WTC11 (cell line): Measurements from ENCODE around the gene METRNL. TPM values are rescaled to one million over a fixed set of nuclear protein-coding genes. Genes with fewer than 3 reads are reported as not detected.

Source experiments
- ATAC-seq: fragments of 200-7000 bp; cut with Tn5 transposase; 2 replicates; pipeline ENCODE4 v1.10.0; 2021; ENCODE audit warnings: mild to moderate bottlenecking, moderate library complexity
- CTCF ChIA-PET: fragments of 300-600 bp; sonication (Branson Sonifier 250); formaldehyde crosslinking; loops from one replicate; lab custom pipeline; 2021; ENCODE audit warnings: antibody characterized with exemption; lab: Charles Lee
- POLR2A ChIA-PET: fragments of 350-600 bp; sonication (Branson Sonifier 250); formaldehyde crosslinking; loops from one replicate; lab custom pipeline; 2021; ENCODE audit warnings: antibody characterized with exemption; lab: Charles Lee
- DNase-seq: peaks from one replicate; pipeline ENCODE4 v3.0.0; 2021; ENCODE audit warnings: low spot score
- H3K27ac Mint-ChIP-seq: 2 replicates; pipeline ENCODE4 v1.8.0; 2021; ENCODE audit warnings: mixed read lengths
- H3K27me3 Mint-ChIP-seq: 2 replicates; pipeline ENCODE4 v1.8.0; 2021; ENCODE audit warnings: low read depth, mild to moderate bottlenecking, moderate library complexity, mixed read lengths
- H3K36me3 Mint-ChIP-seq: 2 replicates; pipeline ENCODE4 v1.8.0; 2021; ENCODE audit warnings: mixed read lengths
- H3K4me1 Mint-ChIP-seq: 2 replicates; pipeline ENCODE4 v1.8.0; 2022; ENCODE audit warnings: mixed read lengths
- H3K4me3 Mint-ChIP-seq: 2 replicates; pipeline ENCODE4 v1.8.0; 2021; ENCODE audit warnings: mild to moderate bottlenecking, moderate library complexity, mixed read lengths
- H3K9me3 Mint-ChIP-seq: 2 replicates; pipeline ENCODE4 v1.8.0; 2021; ENCODE audit warnings: mixed read lengths
- ARID4B ChIP-seq: sonication (generic); formaldehyde crosslinking; IDR thresholded peaks from 2 replicates; pipeline ENCODE4 v1.8.0; 2023; ENCODE audit warnings: missing genetic modification reagents, mild to moderate bottlenecking, borderline replicate concordance
- ATF1 ChIP-seq: sonication (generic); formaldehyde crosslinking; IDR thresholded peaks from 2 replicates; pipeline ENCODE4 v1.8.1; 2023; ENCODE audit warnings: mild to moderate bottlenecking, moderate library complexity, missing genetic modification reagents
- ATF2 ChIP-seq: sonication (generic); formaldehyde crosslinking; IDR thresholded peaks from 2 replicates; pipeline ENCODE4 v1.8.1; 2022; ENCODE audit warnings: low read depth, missing genetic modification reagents, borderline replicate concordance
- CBFB ChIP-seq: sonication (generic); formaldehyde crosslinking; IDR thresholded peaks from 2 replicates; pipeline ENCODE4 v1.8.1; 2022; ENCODE audit warnings: mild to moderate bottlenecking, low read depth, missing genetic modification reagents
- FOXK1 ChIP-seq: sonication (generic); formaldehyde crosslinking; IDR thresholded peaks from 2 replicates; pipeline ENCODE4 v1.8.0; 2022; ENCODE audit warnings: mild to moderate bottlenecking, moderate library complexity, missing genetic modification reagents
- GRHL2 ChIP-seq: fragments of 250-450 bp; sonication (Bioruptor Pico); IDR thresholded peaks from 2 replicates; pipeline ENCODE4 v1.8.0; 2022; ENCODE audit warnings: mild to moderate bottlenecking, moderate library complexity; ENCODE audit not compliant: insufficient replicate concordance, severe bottlenecking
- HMGXB4 ChIP-seq: sonication (generic); formaldehyde crosslinking; IDR thresholded peaks from 2 replicates; pipeline ENCODE4 v1.8.1; 2023; ENCODE audit warnings: mild to moderate bottlenecking, moderate library complexity, missing genetic modification reagents
- JAZF1 ChIP-seq: fragments of 250-450 bp; sonication (Bioruptor Pico); IDR thresholded peaks from 2 replicates; pipeline ENCODE4 v1.9.0; 2021; ENCODE audit warnings: moderate library complexity, mild to moderate bottlenecking, inconsistent platforms
- JUN ChIP-seq: sonication (generic); formaldehyde crosslinking; IDR thresholded peaks from 2 replicates; pipeline ENCODE4 v1.8.0; 2023; ENCODE audit warnings: mild to moderate bottlenecking, missing genetic modification reagents
- KAT7 ChIP-seq: sonication (generic); formaldehyde crosslinking; IDR thresholded peaks from 2 replicates; pipeline ENCODE4 v1.8.1; 2023; ENCODE audit warnings: missing genetic modification reagents, mild to moderate bottlenecking, borderline replicate concordance
- MYBL2 ChIP-seq: sonication (generic); formaldehyde crosslinking; IDR thresholded peaks from 2 replicates; pipeline ENCODE4 v1.8.1; 2023; ENCODE audit warnings: mild to moderate bottlenecking, moderate library complexity, missing genetic modification reagents
- NFE2L1 ChIP-seq: sonication (generic); formaldehyde crosslinking; IDR thresholded peaks from 2 replicates; pipeline ENCODE4 v1.8.1; 2023; ENCODE audit warnings: missing genetic modification reagents
- NR2C2 ChIP-seq: sonication (generic); formaldehyde crosslinking; IDR thresholded peaks from 2 replicates; pipeline ENCODE4 v1.8.0; 2022; ENCODE audit warnings: mild to moderate bottlenecking, missing genetic modification reagents
- OVOL2 ChIP-seq: fragments of 250-450 bp; sonication (Bioruptor Pico); IDR thresholded peaks from 2 replicates; pipeline ENCODE4 v1.9.0; 2021; ENCODE audit warnings: mild to moderate bottlenecking, borderline replicate concordance
- PRRX2 ChIP-seq: fragments of 250-450 bp; sonication (Bioruptor Pico); IDR thresholded peaks from 2 replicates; pipeline ENCODE4 v1.8.0; 2021; ENCODE audit warnings: mild to moderate bottlenecking
- RORB ChIP-seq: fragments of 250-450 bp; sonication (Bioruptor Pico); IDR thresholded peaks from 2 replicates; pipeline ENCODE4 v1.9.0; 2021; ENCODE audit warnings: mild to moderate bottlenecking
- SMAD3 ChIP-seq: sonication (generic); formaldehyde crosslinking; IDR thresholded peaks from 2 replicates; pipeline ENCODE4 v1.8.0; 2022; ENCODE audit warnings: missing genetic modification reagents, mild to moderate bottlenecking, borderline replicate concordance
- SOX15 ChIP-seq: fragments of 250-450 bp; sonication (Bioruptor Pico); IDR thresholded peaks from 2 replicates; pipeline ENCODE4 v1.9.0; 2021; ENCODE audit warnings: mild to moderate bottlenecking
- TEAD1 ChIP-seq: sonication (generic); formaldehyde crosslinking; IDR thresholded peaks from 2 replicates; pipeline ENCODE4 v1.8.0; 2022; ENCODE audit warnings: mild to moderate bottlenecking, missing genetic modification reagents
- TEAD4 ChIP-seq: sonication (generic); formaldehyde crosslinking; IDR thresholded peaks from 2 replicates; pipeline ENCODE4 v1.8.0; 2022; ENCODE audit warnings: mild to moderate bottlenecking, missing genetic modification reagents
- ZNF138 ChIP-seq: sonication (generic); formaldehyde crosslinking; conservative IDR thresholded peaks from 2 replicates; pipeline ENCODE4 v1.8.1; 2022; ENCODE audit warnings: mild to moderate bottlenecking, moderate library complexity, missing genetic modification reagents
- ZNF317 ChIP-seq: sonication (generic); formaldehyde crosslinking; IDR thresholded peaks from 2 replicates; pipeline ENCODE4 v1.8.1; 2023; ENCODE audit warnings: low read depth, mild to moderate bottlenecking, moderate library complexity, missing genetic modification reagents, borderline replicate concordance
- ZSCAN18 ChIP-seq: fragments of 250-450 bp; sonication (Bioruptor Pico); IDR thresholded peaks from 2 replicates; pipeline ENCODE4 v2.1.2; 2022; ENCODE audit warnings: mild to moderate bottlenecking, moderate library complexity
- total RNA-seq: library from RNA; stranded (reverse); gene quantifications from 3 replicates; pipeline ENCODE4 v1.2.3, GENCODE V29; 2021

Gene METRNL
- total RNA-seq, 1 experiment from 2014 or later: 27.7 TPM

DNA sequence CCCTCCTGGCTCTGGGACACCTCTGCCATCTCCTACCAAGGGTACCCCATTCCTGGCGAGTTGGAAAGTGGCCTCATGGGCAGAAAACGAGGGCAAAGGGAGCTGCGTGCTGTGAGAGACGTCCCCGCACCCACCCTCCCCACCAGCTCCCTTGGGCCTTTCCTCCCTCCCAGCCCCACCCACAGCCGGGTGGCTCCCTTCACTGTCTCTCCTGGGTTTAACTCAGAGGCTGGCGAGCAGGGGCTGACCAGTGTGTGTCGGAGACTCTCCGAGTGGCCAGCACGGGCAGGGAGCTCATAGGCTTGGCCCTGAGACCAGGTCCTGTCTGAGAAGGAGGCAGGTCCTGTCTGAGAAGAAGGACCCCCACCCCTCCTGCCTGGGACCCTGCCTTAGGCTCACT lies 26.1 kb downstream of the METRNL start:
- H3K4me1 Mint-ChIP-seq: peaks cover 12% of the 10 kb centered on the region
- ATAC-seq (no peak), DNase-seq (no peak)
- no peak overlapping the region for H3K27ac Mint-ChIP-seq
- POLR2A ChIA-PET: no interaction called here
- TF ChIP-seq FOXK1 (CRISPR knock-in tag) (no peak), HMGXB4 (CRISPR knock-in tag) (no peak), ATF2 (no peak), OVOL2 (CRISPR knock-in tag) (no peak), NFE2L1 (CRISPR knock-in tag) (no peak), ZNF317 (CRISPR knock-in tag) (no peak), RORB (CRISPR knock-in tag) (no peak), NR2C2 (CRISPR knock-in tag) (no peak), CBFB (CRISPR knock-in tag) (no peak), ARID4B (CRISPR knock-in tag) (no peak), TEAD1 (CRISPR knock-in tag) (no peak), SMAD3 (CRISPR knock-in tag) (no peak), TEAD4 (CRISPR knock-in tag) (no peak), ZNF138 (CRISPR knock-in tag) (no peak), SOX15 (CRISPR knock-in tag) (no peak), PRRX2 (CRISPR knock-in tag) (no peak)
- TF ChIP-seq, all 79 proteins: peak for 0
- Mint-ChIP-seq H3K36me3 (no peaks in the 10 kb centered on the region), H3K4me3 (no peak overlapping the region), H3K27me3 (no peaks in the 10 kb centered on the region), H3K9me3 (peaks cover 4% of the 10 kb centered on the region; the same call in 1 of the 2 replicates)
- CTCF ChIA-PET: interaction anchor here (0.7 to 0.9 kb wide), 2 partner anchors 22 to 188 kb away, joined by 3 read pairs; no protein-coding TSS in a partner anchor

DNA sequence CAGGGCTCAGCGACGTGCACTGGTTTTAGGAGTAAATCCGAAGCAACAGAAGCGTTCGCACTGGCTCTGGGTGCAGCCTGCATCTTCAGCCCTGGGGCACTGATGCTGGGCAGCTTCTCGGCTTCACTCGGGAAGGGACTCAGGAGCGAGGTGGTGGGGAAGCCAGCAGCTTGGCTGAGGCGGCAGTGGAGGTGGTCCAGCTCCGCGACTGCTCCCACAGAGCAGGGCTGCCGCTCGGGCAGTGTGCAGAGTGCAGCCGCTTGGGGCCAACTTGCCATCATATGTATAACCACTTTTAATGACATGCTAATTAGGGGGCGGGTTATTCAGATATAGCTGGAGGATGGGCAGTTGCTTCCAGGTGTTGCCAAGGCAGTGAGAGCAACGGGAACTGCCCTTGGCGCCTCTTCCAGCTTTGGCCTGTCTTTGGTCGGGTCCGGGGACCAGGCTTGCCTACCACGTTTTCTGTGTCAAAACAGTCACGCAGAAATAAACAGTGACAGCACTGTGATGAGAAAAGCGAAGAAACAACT lies 26.7 kb downstream of the METRNL start:
- H3K36me3 Mint-ChIP-seq: no peaks in the 10 kb centered on the region
- POLR2A ChIA-PET: no interaction called here
- H3K9me3 Mint-ChIP-seq: peaks cover 4% of the 10 kb centered on the region; the same call in 1 of the 2 replicates
- no peak overlapping the region for H3K4me3 Mint-ChIP-seq
- no peaks in the 10 kb centered on the region for H3K27me3 Mint-ChIP-seq
- ATAC-seq (no peak), DNase-seq (no peak)
- peaks cover 12% of the 10 kb centered on the region for H3K4me1 Mint-ChIP-seq
- CTCF ChIA-PET: interaction anchor here (0.7 kb wide), 1 partner anchor 188 kb away, joined by 3 read pairs; no protein-coding TSS in a partner anchor
- H3K27ac Mint-ChIP-seq: no peak overlapping the region
- TF ChIP-seq NR2C2 (CRISPR knock-in tag): no peak
- no peak for TF ChIP-seq MYBL2 (CRISPR knock-in tag)
- TF ChIP-seq SMAD3 (CRISPR knock-in tag): no peak
- TF ChIP-seq JAZF1 (CRISPR knock-in tag): no peak
- TF ChIP-seq ZSCAN18 (CRISPR knock-in tag): no peak
- no peak for TF ChIP-seq GRHL2 (CRISPR knock-in tag)
- TF ChIP-seq ARID4B (CRISPR knock-in tag): no peak
- TF ChIP-seq KAT7 (CRISPR knock-in tag): no peak
- TF ChIP-seq ATF1: no peak
- TF ChIP-seq JUN (CRISPR knock-in tag): no peak
